Testis (tissue), 3 donors: Measurements from ENCODE around the gene NPVF. TPM values are rescaled to one million over a fixed set of nuclear protein-coding genes. Genes with fewer than 3 reads are reported as not detected.

Source experiments
- DNase-seq: peaks from one replicate; pipeline ENCODE4 v3.0.0-alpha.2; 2019
- H3K27ac ChIP-seq, 2 donors: fragments of 200-600 bp; sonication (generic); one replicate each; pipeline ENCODE4 v1.5.1; 2019
- H3K27me3 ChIP-seq: fragments of 200-600 bp; sonication (generic); one replicate; pipeline ENCODE4 v1.5.1; 2019
- H3K36me3 ChIP-seq: fragments of 200-600 bp; sonication (generic); one replicate; pipeline ENCODE4 v1.5.1; 2017; ENCODE audit warnings: low read depth; ENCODE audit errors: missing control alignments
- H3K4me1 ChIP-seq: fragments of 200-600 bp; sonication (generic); one replicate; pipeline ENCODE4 v1.5.1; 2019
- H3K4me3 ChIP-seq, 2 donors: fragments of 200-600 bp; sonication (generic); one replicate each; pipeline ENCODE4 v1.5.1; 2017 to 2019
- H3K9me3 ChIP-seq: fragments of 200-600 bp; sonication (generic); one replicate; pipeline ENCODE4 v1.5.1; 2017
- POLR2A ChIP-seq: fragments of 450-650 bp; IDR thresholded peaks from one replicate; pipeline ENCODE4 v1.6.1; 2017; ENCODE audit warnings: antibody characterized with exemption, mild to moderate bottlenecking, moderate library complexity
- WGBS, 2 donors: methylation state at CpG; one replicate each; pipeline ENCODE4 v1.1.5; 2018; 5-methylcytosine and 5-hydroxymethylcytosine counted together
- intact Hi-C: fragments of 100-400 bp; cut with DNase I; formaldehyde crosslinking; loops from one replicate; pipeline ENCODE4 v1.15.1; 2023; ENCODE audit warnings: low total_unique reads
- polyA plus RNA-seq: library from polyadenylated mRNA; stranded (reverse); fragments of 350-450 nt; fragmentation: Illumina TruSeq; extraction: RNeasy Lipid Tissue Mini Kit (QIAGEN cat#74804); gene quantifications from one replicate; pipeline ENCODE4 v1.2.3, GENCODE V29; 2014; ENCODE audit warnings: low read depth, low replicate concordance; ENCODE audit not compliant: insufficient read depth
- total RNA-seq, 2 donors: library from RNA; depleted of rRNA; stranded (reverse); fragments of >200 nt; gene quantifications; one replicate each; pipeline ENCODE4 v1.2.3, GENCODE V29; 2016
- TF ChIP-seq, protein P1 (sequence below), 3 experiments: fragments of 450-650 bp in 2 of 3; fragments of 200-600 bp in 1 of 3; sonication (generic) in 1 of 3; IDR thresholded peaks; one replicate each; pipeline ENCODE4 v1.5.1; 2016 to 2019; ENCODE audit warnings: antibody characterized with exemption in 3 of 3, mild to moderate bottlenecking in 2 of 3, moderate library complexity in 1 of 3

Gene NPVF
- total and polyA plus RNA-seq, 3 donors from 2014 or later: not detected

- Histone ChIP-seq H3K9me3 (no peaks in the 10 kb centered on the region), H3K27ac (peak overlapping the region in 1 of 2 donors; percentile 37), H3K4me1 (no peaks in the 10 kb centered on the region), H3K36me3 (no peaks in the 10 kb centered on the region), H3K27me3 (no peaks in the 10 kb centered on the region), H3K4me3 (no peak overlapping the region)
- 33 to 42% methylated on average over 5 of the region's 5 CpGs for WGBS, 2 donors
- TF ChIP-seq POLR2A: no peak
- TF ChIP-seq, protein P1, sequence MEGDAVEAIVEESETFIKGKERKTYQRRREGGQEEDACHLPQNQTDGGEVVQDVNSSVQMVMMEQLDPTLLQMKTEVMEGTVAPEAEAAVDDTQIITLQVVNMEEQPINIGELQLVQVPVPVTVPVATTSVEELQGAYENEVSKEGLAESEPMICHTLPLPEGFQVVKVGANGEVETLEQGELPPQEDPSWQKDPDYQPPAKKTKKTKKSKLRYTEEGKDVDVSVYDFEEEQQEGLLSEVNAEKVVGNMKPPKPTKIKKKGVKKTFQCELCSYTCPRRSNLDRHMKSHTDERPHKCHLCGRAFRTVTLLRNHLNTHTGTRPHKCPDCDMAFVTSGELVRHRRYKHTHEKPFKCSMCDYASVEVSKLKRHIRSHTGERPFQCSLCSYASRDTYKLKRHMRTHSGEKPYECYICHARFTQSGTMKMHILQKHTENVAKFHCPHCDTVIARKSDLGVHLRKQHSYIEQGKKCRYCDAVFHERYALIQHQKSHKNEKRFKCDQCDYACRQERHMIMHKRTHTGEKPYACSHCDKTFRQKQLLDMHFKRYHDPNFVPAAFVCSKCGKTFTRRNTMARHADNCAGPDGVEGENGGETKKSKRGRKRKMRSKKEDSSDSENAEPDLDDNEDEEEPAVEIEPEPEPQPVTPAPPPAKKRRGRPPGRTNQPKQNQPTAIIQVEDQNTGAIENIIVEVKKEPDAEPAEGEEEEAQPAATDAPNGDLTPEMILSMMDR (IDR thresholded peaks at IDR 0.05): no peak
- intact Hi-C loops: loop anchor here (10.0 kb wide), 1 partner anchor 294 kb away; no protein-coding TSS in a partner anchor
- DNase-seq: no peak
Observed at GRCh38 chr7:25260862-25261494, 32.7 kb upstream of the NPVF start.

- DNase-seq: peak; percentile 82
- H3K4me3 ChIP-seq: no peak overlapping the region
- intact Hi-C loops: loop anchor here (5.0 to 10.0 kb wide), 2 partner anchors 128 to 295 kb away; no protein-coding TSS in a partner anchor
- no peak overlapping the region for H3K27ac ChIP-seq
- 21 to 25% methylated on average over 13 of the region's 13 CpGs for WGBS, 2 donors
- TF ChIP-seq, protein P1 (IDR thresholded peaks at IDR 0.05): peak; percentile 61 to 78 (median 76)
- no peak for TF ChIP-seq POLR2A
- H3K9me3 ChIP-seq: no peaks in the 10 kb centered on the region
- no peaks in the 10 kb centered on the region for H3K36me3 ChIP-seq
- H3K27me3 ChIP-seq: no peaks in the 10 kb centered on the region
- no peaks in the 10 kb centered on the region for H3K4me1 ChIP-seq
Observed at GRCh38 chr7:25259487-25260243, 31.4 kb upstream of the NPVF start.

DNA sequence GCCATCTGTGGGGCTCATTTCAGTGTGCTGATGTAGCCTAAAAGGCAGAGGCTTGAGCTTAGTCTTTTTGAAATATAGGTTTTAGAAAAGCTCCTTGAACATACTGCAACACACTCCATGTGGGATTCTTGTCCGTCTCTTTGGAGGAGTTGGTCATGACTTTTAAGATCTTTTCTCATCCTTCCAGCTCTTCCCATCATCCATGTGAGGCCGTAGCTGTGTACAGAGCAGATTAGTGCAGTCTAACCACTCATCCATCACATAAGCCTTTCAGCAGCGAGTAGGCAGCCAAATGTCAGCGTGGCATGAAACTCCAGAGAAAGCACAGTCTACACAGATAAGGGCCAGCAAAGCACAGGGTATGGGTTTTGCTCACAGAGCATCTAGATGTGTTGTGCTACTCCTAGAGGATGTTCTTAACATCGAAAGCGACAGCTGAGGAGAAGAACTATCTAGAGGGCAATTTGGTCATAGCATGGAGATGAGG is 28.1 kb upstream of the NPVF start:
- WGBS, 2 donors: 94% methylated on average over 6 of the region's 6 CpGs
- Histone ChIP-seq H3K36me3 (no peaks in the 10 kb centered on the region), H3K9me3 (no peaks in the 10 kb centered on the region), H3K27me3 (no peaks in the 10 kb centered on the region), H3K27ac (no peak overlapping the region), H3K4me1 (no peaks in the 10 kb centered on the region), H3K4me3 (no peak overlapping the region)
- TF ChIP-seq POLR2A: no peak
- TF ChIP-seq, protein P1 (IDR thresholded peaks at IDR 0.05): no peak
- DNase-seq: no peak
- intact Hi-C loops: loop anchor here (5.0 kb wide), 1 partner anchor 131 kb away; no protein-coding TSS in a partner anchor

GRCh38 chr7:25255611-25256332 is 27.5 kb upstream of the NPVF start:
- 89 to 92% methylated on average over 7 of the region's 7 CpGs for WGBS, 2 donors
- H3K4me1 ChIP-seq: no peaks in the 10 kb centered on the region
- H3K9me3 ChIP-seq: no peaks in the 10 kb centered on the region
- H3K36me3 ChIP-seq: no peaks in the 10 kb centered on the region
- TF ChIP-seq, protein P1 (IDR thresholded peaks at IDR 0.05): no peak
- TF ChIP-seq POLR2A: no peak
- intact Hi-C loops: loop anchor here (5.0 kb wide), 1 partner anchor 132 kb away; no protein-coding TSS in a partner anchor
- no peak overlapping the region for H3K27ac ChIP-seq
- H3K27me3 ChIP-seq: no peaks in the 10 kb centered on the region
- no peak overlapping the region for H3K4me3 ChIP-seq
- DNase-seq: no peak
